ENCODE results near the gene PLCL2.
"Not testable (repeated sequence)": the region's sequence is repeated elsewhere in the genome, so short reads cannot be mapped to it uniquely, and the experiment has no call there.

The PLCL2 gene

GRCh38 chr3:16978234-16978920 is 93.6 kb downstream of the PLCL2 start:
- DNase-seq, result no peak

- no peak for DNase-seq
These were observed 94.1 kb downstream of the PLCL2 start for GRCh38 chr3:16978921-16979271.

- not testable (repeated sequence) for DNase-seq
These were observed 95.2 kb downstream of the PLCL2 start for GRCh38 chr3:16979769-16980515.

- not testable (repeated sequence) for DNase-seq
These were observed 95.8 kb downstream of the PLCL2 start for GRCh38 chr3:16980526-16980925.

- no peak for DNase-seq
These were observed 97.7 kb downstream of the PLCL2 start for GRCh38 chr3:16982460-16982859.

- no peak for DNase-seq
These were observed 100.9 kb downstream of the PLCL2 start for GRCh38 chr3:16985608-16986007.

GRCh38 chr3:16987141-16987540 is 102.4 kb downstream of the PLCL2 start:
- DNase-seq, result no peak

GRCh38 chr3:16990163-16990562 is 105.4 kb downstream of the PLCL2 start:
- no peak for DNase-seq

- DNase-seq, result no peak
These were observed 107.4 kb downstream of the PLCL2 start for GRCh38 chr3:16992198-16992597.

- DNase-seq, result no peak
These were observed 108.5 kb downstream of the PLCL2 start for GRCh38 chr3:16993227-16993626.

GRCh38 chr3:16994854-16995525 is 110.2 kb downstream of the PLCL2 start:
- no peak for DNase-seq

- no peak for DNase-seq
These were observed 110.8 kb downstream of the PLCL2 start for GRCh38 chr3:16995601-16996000.

GRCh38 chr3:16998236-16998923 is 113.6 kb downstream of the PLCL2 start:
- DNase-seq, result no peak

GRCh38 chr3:16999161-16999560 is 114.4 kb downstream of the PLCL2 start:
- DNase-seq, result no peak

- DNase-seq, result no peak
These were observed 115.1 kb downstream of the PLCL2 start for GRCh38 chr3:16999871-17000270.

- no peak for DNase-seq
These were observed 118.7 kb downstream of the PLCL2 start for GRCh38 chr3:17003457-17003856.

GRCh38 chr3:17006132-17006852 is 121.5 kb downstream of the PLCL2 start:
- DNase-seq, result peak; percentile 46

GRCh38 chr3:17007284-17007683 is 122.5 kb downstream of the PLCL2 start:
- DNase-seq, result no peak

- DNase-seq, result no peak
These were observed 125.1 kb downstream of the PLCL2 start for GRCh38 chr3:17009826-17010225.

GRCh38 chr3:17011728-17012338 is 127.1 kb downstream of the PLCL2 start:
- no peak for DNase-seq

- no peak for DNase-seq
These were observed 128.3 kb downstream of the PLCL2 start for GRCh38 chr3:17013050-17013449.

- no peak for DNase-seq
These were observed 128.8 kb downstream of the PLCL2 start for GRCh38 chr3:17013571-17013970.
